IMR-90 (cell line): ENCODE measurements around the gene GNAO1. TPM values are rescaled to one million over a fixed set of nuclear protein-coding genes. Genes with fewer than 3 reads are reported as not detected.

Experiments used
- ATAC-seq: fragments of 200-7000 bp; cut with Tn5 transposase; 2 replicates; pipeline ENCODE4 v1.9.1; 2020; ENCODE audit warnings: low read depth, mild to moderate bottlenecking, moderate library complexity
- BruUV-seq: library from RNA; stranded (reverse); fragments of 400-500 nt; replicated peaks from 2 replicates; lab custom pipeline; 2021; lab: Mats Ljungman, UMichigan
- CTCF ChIA-PET: fragments of 300-600 bp; formaldehyde crosslinking; extraction: SDS; loops from one replicate; lab custom pipeline; 2021; ENCODE audit warnings: antibody characterized with exemption; lab: Yijun Ruan, JAX
- POLR2A ChIA-PET: fragments of 300-600 bp; sonication (Branson Sonifier 250); formaldehyde crosslinking; loops from one replicate; lab custom pipeline; 2022; ENCODE audit warnings: antibody characterized with exemption; ENCODE audit not compliant: unreplicated experiment; lab: Charles Lee
- DNase-seq: peaks from one replicate; pipeline ENCODE4 v3.0.0; 2013
- H2AFZ ChIP-seq: replicated peaks from 2 replicates; pipeline ENCODE3; 2013; ENCODE audit warnings: low read length, mild to moderate bottlenecking; ENCODE audit not compliant: poor library complexity
- H2AK5ac ChIP-seq: 2 replicates; pipeline ENCODE4 v1.6.1; 2013; ENCODE audit warnings: low read depth, low read length, inconsistent platforms
- H2AK9ac ChIP-seq: replicated peaks from 2 replicates; pipeline ENCODE3; 2013; ENCODE audit warnings: mild to moderate bottlenecking, low read depth, low read length, moderate library complexity; ENCODE audit not compliant: poor library complexity
- H2BK120ac ChIP-seq: 2 replicates; pipeline ENCODE4 v1.6.1; 2013; ENCODE audit warnings: low read depth, low read length, inconsistent platforms
- H2BK15ac ChIP-seq: 3 replicates; pipeline ENCODE4 v1.6.1; 2013; ENCODE audit warnings: low read depth, low read length, inconsistent platforms
- H2BK20ac ChIP-seq: 2 replicates; pipeline ENCODE4 v1.6.1; 2013; ENCODE audit warnings: low read depth, mild to moderate bottlenecking, inconsistent platforms, low read length, moderate library complexity
- H2BK5ac ChIP-seq: 2 replicates; pipeline ENCODE4 v1.6.1; 2013; ENCODE audit warnings: mild to moderate bottlenecking, low read depth, low read length, inconsistent platforms; ENCODE audit not compliant: poor library complexity, severe bottlenecking
- H3K14ac ChIP-seq: replicated peaks from 2 replicates; pipeline ENCODE4 v1.6.1; 2013; ENCODE audit warnings: low read depth, low read length, inconsistent platforms
- H3K18ac ChIP-seq: 2 replicates; pipeline ENCODE4 v1.6.1; 2013; ENCODE audit warnings: low read depth, low read length, control low read depth
- H3K23ac ChIP-seq: 2 replicates; pipeline ENCODE4 v1.6.1; 2013; ENCODE audit warnings: low read depth, low read length, inconsistent platforms
- H3K27ac ChIP-seq: 2 replicates; pipeline ENCODE4 v1.5.1; 2013; ENCODE audit warnings: mild to moderate bottlenecking, control low read depth, low read length; ENCODE audit not compliant: insufficient read depth
- H3K27me3 ChIP-seq: 2 replicates; pipeline ENCODE4 v1.6.1; 2013; ENCODE audit warnings: low read length; ENCODE audit not compliant: control insufficient read depth, insufficient read depth
- H3K36me3 ChIP-seq: 2 replicates; pipeline ENCODE4 v1.6.1; 2013; ENCODE audit warnings: low read length, mixed read lengths; ENCODE audit not compliant: control insufficient read depth, insufficient read depth
- H3K4ac ChIP-seq: 2 replicates; pipeline ENCODE4 v1.6.1; 2013; ENCODE audit warnings: low read depth, low read length, inconsistent platforms
- H3K4me1 ChIP-seq: 2 replicates; pipeline ENCODE4 v1.6.1; 2013; ENCODE audit warnings: low read length, mixed read lengths; ENCODE audit not compliant: control insufficient read depth, insufficient read depth
- H3K4me2 ChIP-seq: 2 replicates; pipeline ENCODE4 v1.6.1; 2013; ENCODE audit warnings: low read depth, mild to moderate bottlenecking, control low read depth, low read length, moderate library complexity
- H3K4me3 ChIP-seq: 2 replicates; pipeline ENCODE4 v1.5.1; 2013; ENCODE audit warnings: low read depth, mild to moderate bottlenecking, control low read depth, low read length, moderate library complexity; ENCODE audit not compliant: insufficient read depth
- H3K56ac ChIP-seq: 2 replicates; pipeline ENCODE4 v1.6.1; 2013; ENCODE audit warnings: low read length, inconsistent platforms; ENCODE audit not compliant: insufficient read depth; ENCODE audit errors: extremely low read depth
- H3K79me1 ChIP-seq, 2 experiments: 2 replicates each; pipeline ENCODE4 v1.6.1; 2013; ENCODE audit warnings: low read length in 2 of 2, inconsistent platforms in 1 of 2, low read depth in 1 of 2
- H3K9ac ChIP-seq: 2 replicates; pipeline ENCODE4 v1.6.1; 2013; ENCODE audit warnings: low read depth, low read length, control low read depth
- H3K9me1 ChIP-seq: 2 replicates; pipeline ENCODE4 v1.6.1; 2013; ENCODE audit warnings: low read length, inconsistent platforms; ENCODE audit not compliant: insufficient read depth
- H3K9me3 ChIP-seq: 2 replicates; pipeline ENCODE4 v1.6.1; 2013; ENCODE audit warnings: low read length; ENCODE audit not compliant: control insufficient read depth, insufficient read depth
- H4K20me1 ChIP-seq: 2 replicates; pipeline ENCODE4 v1.6.1; 2013; ENCODE audit warnings: low read length, inconsistent platforms; ENCODE audit not compliant: insufficient read depth
- H4K5ac ChIP-seq: 2 replicates; pipeline ENCODE4 v1.6.1; 2013; ENCODE audit warnings: mild to moderate bottlenecking, low read depth, low read length, control low read depth
- H4K8ac ChIP-seq, 2 experiments: 2 replicates each; pipeline ENCODE4 v1.6.1; 2013; ENCODE audit warnings: low read depth in 2 of 2, low read length in 2 of 2, control low read depth in 1 of 2, inconsistent platforms in 1 of 2
- H4K91ac ChIP-seq: 2 replicates; pipeline ENCODE4 v1.6.1; 2013; ENCODE audit warnings: low read depth, low read length, inconsistent platforms; ENCODE audit not compliant: insufficient read depth
- BHLHE40 ChIP-seq: fragments of 150-350 bp; IDR thresholded peaks from 2 replicates; pipeline ENCODE4 v1.6.1; 2016; ENCODE audit warnings: mild to moderate bottlenecking, low read depth, low read length
- CEBPB ChIP-seq: IDR thresholded peaks from 2 replicates; pipeline ENCODE4 v1.6.1; 2012; ENCODE audit warnings: low read depth, low read length, improper control_type of control experiment
- ELK1 ChIP-seq: fragments of 150-350 bp; IDR thresholded peaks from 2 replicates; pipeline ENCODE4 v1.6.1; 2016; ENCODE audit warnings: low read depth, mild to moderate bottlenecking, low read length, moderate library complexity, borderline replicate concordance
- MAFK ChIP-seq: IDR thresholded peaks from 2 replicates; pipeline ENCODE4 v1.6.1; 2012; ENCODE audit warnings: low read depth, low read length, improper control_type of control experiment
- MAZ ChIP-seq: IDR thresholded peaks from 2 replicates; pipeline ENCODE4 v1.6.1; 2012; ENCODE audit warnings: low read depth, mild to moderate bottlenecking, low read length, improper control_type of control experiment, moderate library complexity, borderline replicate concordance
- POLR2A ChIP-seq: IDR thresholded peaks from 2 replicates; pipeline ENCODE4 v1.6.1; 2012; ENCODE audit warnings: mild to moderate bottlenecking, low read depth, low read length
- RFX5 ChIP-seq: IDR thresholded peaks from 2 replicates; pipeline ENCODE4 v1.8.0; 2012; ENCODE audit warnings: low read depth, mild to moderate bottlenecking, low read length, moderate library complexity
- USF2 ChIP-seq: fragments of 150-350 bp; IDR thresholded peaks from 2 replicates; pipeline ENCODE4 v1.6.1; 2017; ENCODE audit warnings: mild to moderate bottlenecking, antibody characterized with exemption, low read length, low read depth
- WGBS, 2 experiments: methylation state at CpG; one replicate each; pipeline versions ENCODE4 v1.1.5 to v1.1.7; 2013; ENCODE audit warnings: missing lambda C conversion rate in 2 of 2; ENCODE audit not compliant: insufficient read length in 1 of 2; ENCODE audit errors: extremely low coverage in 2 of 2; 5-methylcytosine and 5-hydroxymethylcytosine counted together
- dilution Hi-C: fragments of 300-500 bp; cut with HindIII; formaldehyde crosslinking; loops from one replicate; pipeline ENCODE4 v1.14.3; 2018; ENCODE audit warnings: low sequenced_read_pairs; ENCODE audit not compliant: unreplicated experiment
- in situ Hi-C: fragments of 300-500 bp; cut with MboI; formaldehyde crosslinking; loops from 3 replicates; pipeline ENCODE4 v1.14.3; 2019; ENCODE audit warnings: low sequenced_read_pairs, inconsistent platforms, mixed read lengths
- intact Hi-C: fragments of 100-400 bp; cut with micrococcal nuclease; formaldehyde crosslinking; loops from 2 replicates; pipeline ENCODE4 v1.10.0; 2022
- polyA plus RNA-seq, 3 experiments: library from polyadenylated mRNA; depleted of rRNA; stranded (reverse); fragments of >200 nt; gene quantifications; 2 replicates each; pipeline ENCODE4 v1.2.3, GENCODE V29; 2012; ENCODE audit warnings: low replicate concordance in 1 of 3
- total RNA-seq: library from RNA; depleted of rRNA; stranded (reverse); fragments of >200 nt; gene quantifications from 2 replicates; pipeline ENCODE4 v1.2.3, GENCODE V29; 2012

GNAO1 gene
- total and polyA plus RNA-seq, 2 of the 4 experiments (the other 2 are of a cell fraction) = under 0.01 to 0.07 TPM

GRCh38 chr16:56242740-56243139 is 51.5 kb downstream of the GNAO1 start:
- Histone ChIP-seq H2BK5ac (no peak overlapping the region), H3K14ac (no peak overlapping the region), H3K9ac (no peak overlapping the region), H4K20me1 (no peaks in the 10 kb centered on the region), H4K5ac (no peak overlapping the region), H3K4me3 (no peak overlapping the region), H3K4ac (no peak overlapping the region), H2AK5ac (no peak overlapping the region), H3K23ac (no peak overlapping the region), H2AK9ac (no peak overlapping the region), H2BK15ac (no peak overlapping the region), H2AFZ (no peak overlapping the region), H3K27me3 (peaks cover 5% of the 10 kb centered on the region), H3K36me3 (no peaks in the 10 kb centered on the region), H3K4me1 (0 out of 2 replicates have a peak, but pooled peaks cover 1% of the 10 kb centered on the region), H3K27ac (no peak overlapping the region), H3K56ac (no peak overlapping the region), H4K91ac (no peak overlapping the region), H3K9me1 (peaks cover 2% of the 10 kb centered on the region; the same call in 1 of the 2 replicates), H4K8ac (no peak overlapping the region), H3K18ac (no peak overlapping the region), H2BK120ac (no peak overlapping the region), H3K79me1 (no peaks in the 10 kb centered on the region), H2BK20ac (no peak overlapping the region), H3K4me2 (no peak overlapping the region), H3K9me3 (no peaks in the 10 kb centered on the region)
- DNase-seq (no peak), ATAC-seq (no peak)
- intact Hi-C loops (no loop called here), in situ Hi-C loops (no loop called here), dilution Hi-C loops (no loop called here)
- ChIA-PET CTCF (no interaction called here), POLR2A (no interaction called here)
- BruUV-seq = no TSS peak
- TF ChIP-seq RFX5 (no peak), POLR2A (no peak), USF2 (no peak), CEBPB (no peak), MAFK (no peak), ELK1 (no peak), BHLHE40 (no peak), MAZ (no peak)
- no CpG with 5 or more reads among the region's 4 CpGs for WGBS, 2 experiments
